Measurements from ENCODE around the gene TTBK2. TPM values are rescaled to one million over a fixed set of nuclear protein-coding genes. Genes with fewer than 3 reads are reported as not detected.
A peak's percentile ranks its signal among the peaks of the same experiment; 100 is the strongest.

The TTBK2 gene
- total RNA-seq, 3 donors from 2014 or later (not counting 1 experiment from before 2014, with no cell fraction given): 17.5 to 25.9 (median 25.7) TPM

DNA sequence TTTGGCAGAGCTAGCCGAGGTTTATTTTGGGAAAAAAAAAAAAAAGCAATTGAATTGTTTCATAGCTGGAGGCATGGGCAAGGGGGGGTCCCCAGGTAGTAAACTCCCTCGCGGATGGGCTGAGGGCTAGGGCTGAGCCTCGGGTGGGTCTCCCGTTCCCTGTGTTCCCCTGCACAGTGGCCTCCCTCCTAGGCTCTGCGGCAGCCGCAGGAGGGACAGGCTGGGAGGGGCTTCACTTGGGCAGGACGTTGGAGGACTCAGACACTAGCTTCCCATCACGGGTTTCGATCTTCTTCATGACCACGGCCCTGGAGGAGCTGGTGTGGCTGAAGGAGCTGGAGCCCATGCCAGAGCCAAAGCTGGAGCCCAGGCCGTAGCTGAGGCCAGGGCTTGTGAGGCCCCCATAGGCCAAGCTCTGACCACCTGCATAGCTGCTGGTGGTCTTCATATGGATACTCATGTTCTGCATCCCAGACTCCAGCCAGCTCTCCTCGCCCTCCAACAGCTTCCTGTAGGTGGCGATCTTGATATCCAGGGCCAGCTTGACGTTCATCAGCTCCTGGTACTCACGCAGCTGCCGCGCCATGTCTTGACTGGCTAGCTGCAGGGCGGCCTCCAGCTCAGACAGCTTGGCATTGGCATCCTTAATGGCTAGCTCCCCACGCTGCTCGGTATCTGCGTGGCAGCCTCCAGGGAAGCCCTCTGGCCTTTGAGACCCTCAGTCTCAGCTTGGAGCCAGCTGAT lies 119.7 kb downstream of the TTBK2 start:
- no peak overlapping the region for H3K27ac Mint-ChIP-seq
- H3K4me1 Mint-ChIP-seq: peaks cover 6% of the 10 kb centered on the region in 2 donors
- H3K9me3 Mint-ChIP-seq: no peaks in the 10 kb centered on the region
- H3K36me3 ChIP-seq (ENCODE audit: control insufficient read depth, insufficient read depth, low read length): peaks cover 6% of the 10 kb centered on the region
- H3K4me1 ChIP-seq (ENCODE audit: control insufficient read depth, insufficient read depth, low read length): no peaks in the 10 kb centered on the region
- no peak overlapping the region for H3K4me3 Mint-ChIP-seq
- H3K27me3 Mint-ChIP-seq (ENCODE audit: low read depth in 2 of 2): no peaks in the 10 kb centered on the region
- no peak overlapping the region for H3K4me3 ChIP-seq (ENCODE audit: low read length)
- no peak for ATAC-seq
- no peak overlapping the region for H3K27ac ChIP-seq (ENCODE audit: low read length)
- no peaks in the 10 kb centered on the region for H3K36me3 Mint-ChIP-seq
- 96% methylated on average over 22 of the region's 22 CpGs for WGBS (ENCODE audit: insufficient coverage)
- TF ChIP-seq, protein P1, sequence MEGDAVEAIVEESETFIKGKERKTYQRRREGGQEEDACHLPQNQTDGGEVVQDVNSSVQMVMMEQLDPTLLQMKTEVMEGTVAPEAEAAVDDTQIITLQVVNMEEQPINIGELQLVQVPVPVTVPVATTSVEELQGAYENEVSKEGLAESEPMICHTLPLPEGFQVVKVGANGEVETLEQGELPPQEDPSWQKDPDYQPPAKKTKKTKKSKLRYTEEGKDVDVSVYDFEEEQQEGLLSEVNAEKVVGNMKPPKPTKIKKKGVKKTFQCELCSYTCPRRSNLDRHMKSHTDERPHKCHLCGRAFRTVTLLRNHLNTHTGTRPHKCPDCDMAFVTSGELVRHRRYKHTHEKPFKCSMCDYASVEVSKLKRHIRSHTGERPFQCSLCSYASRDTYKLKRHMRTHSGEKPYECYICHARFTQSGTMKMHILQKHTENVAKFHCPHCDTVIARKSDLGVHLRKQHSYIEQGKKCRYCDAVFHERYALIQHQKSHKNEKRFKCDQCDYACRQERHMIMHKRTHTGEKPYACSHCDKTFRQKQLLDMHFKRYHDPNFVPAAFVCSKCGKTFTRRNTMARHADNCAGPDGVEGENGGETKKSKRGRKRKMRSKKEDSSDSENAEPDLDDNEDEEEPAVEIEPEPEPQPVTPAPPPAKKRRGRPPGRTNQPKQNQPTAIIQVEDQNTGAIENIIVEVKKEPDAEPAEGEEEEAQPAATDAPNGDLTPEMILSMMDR (IDR thresholded peaks at IDR 0.05): no peak
- intact Hi-C loops (cut with micrococcal nuclease): no loop called here
- peak in 1 of 2 donors; percentile 13 for DNase-seq
- no peaks in the 10 kb centered on the region for H3K27me3 ChIP-seq (ENCODE audit: control insufficient read depth, insufficient read depth, low read length)
- no peaks in the 10 kb centered on the region for H3K9me3 ChIP-seq (ENCODE audit: control insufficient read depth, insufficient read depth, low read length)

DNA sequence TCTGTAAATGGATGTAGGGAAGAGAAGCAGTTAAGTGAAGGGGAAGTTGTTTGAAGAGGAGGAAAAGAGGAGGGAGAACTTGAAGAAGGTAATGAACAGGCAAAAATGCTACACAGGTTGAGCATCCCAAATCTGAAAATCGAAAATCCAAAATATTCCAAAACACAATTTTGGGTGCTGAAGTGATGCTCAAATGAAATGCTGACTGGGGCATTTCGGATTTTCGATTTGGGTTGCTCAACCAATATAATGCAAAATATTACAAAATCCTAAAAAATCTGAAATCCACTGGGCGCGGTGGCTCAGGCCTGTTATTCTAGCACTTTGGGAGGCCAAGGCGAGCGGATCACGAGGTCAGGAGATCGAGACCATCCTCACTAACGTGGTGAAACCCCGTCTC lies 121.8 kb downstream of the TTBK2 start:
- H3K4me3 ChIP-seq (ENCODE audit: low read length): no peak overlapping the region
- H3K36me3 ChIP-seq (ENCODE audit: control insufficient read depth, insufficient read depth, low read length): peaks cover 5% of the 10 kb centered on the region
- H3K4me3 Mint-ChIP-seq: no peak overlapping the region
- H3K9me3 ChIP-seq (ENCODE audit: control insufficient read depth, insufficient read depth, low read length): no peaks in the 10 kb centered on the region
- no peaks in the 10 kb centered on the region for H3K27me3 ChIP-seq (ENCODE audit: control insufficient read depth, insufficient read depth, low read length)
- TF ChIP-seq, protein P1 (IDR thresholded peaks at IDR 0.05): no peak
- H3K4me1 ChIP-seq (ENCODE audit: control insufficient read depth, insufficient read depth, low read length): no peaks in the 10 kb centered on the region
- H3K27ac Mint-ChIP-seq: no peak overlapping the region
- DNase-seq (no peak), ATAC-seq (no peak)
- intact Hi-C loops (cut with micrococcal nuclease): no loop called here
- peaks cover 6 to 8% of the 10 kb centered on the region in 2 donors for H3K4me1 Mint-ChIP-seq
- no peaks in the 10 kb centered on the region for H3K9me3 Mint-ChIP-seq
- no peak overlapping the region for H3K27ac ChIP-seq (ENCODE audit: low read length)
- WGBS (ENCODE audit: insufficient coverage): 96% methylated on average over 11 of the region's 11 CpGs
- no peaks in the 10 kb centered on the region for H3K27me3 Mint-ChIP-seq (ENCODE audit: low read depth in 2 of 2)
- peaks cover 6% of the 10 kb centered on the region for H3K36me3 Mint-ChIP-seq

DNA sequence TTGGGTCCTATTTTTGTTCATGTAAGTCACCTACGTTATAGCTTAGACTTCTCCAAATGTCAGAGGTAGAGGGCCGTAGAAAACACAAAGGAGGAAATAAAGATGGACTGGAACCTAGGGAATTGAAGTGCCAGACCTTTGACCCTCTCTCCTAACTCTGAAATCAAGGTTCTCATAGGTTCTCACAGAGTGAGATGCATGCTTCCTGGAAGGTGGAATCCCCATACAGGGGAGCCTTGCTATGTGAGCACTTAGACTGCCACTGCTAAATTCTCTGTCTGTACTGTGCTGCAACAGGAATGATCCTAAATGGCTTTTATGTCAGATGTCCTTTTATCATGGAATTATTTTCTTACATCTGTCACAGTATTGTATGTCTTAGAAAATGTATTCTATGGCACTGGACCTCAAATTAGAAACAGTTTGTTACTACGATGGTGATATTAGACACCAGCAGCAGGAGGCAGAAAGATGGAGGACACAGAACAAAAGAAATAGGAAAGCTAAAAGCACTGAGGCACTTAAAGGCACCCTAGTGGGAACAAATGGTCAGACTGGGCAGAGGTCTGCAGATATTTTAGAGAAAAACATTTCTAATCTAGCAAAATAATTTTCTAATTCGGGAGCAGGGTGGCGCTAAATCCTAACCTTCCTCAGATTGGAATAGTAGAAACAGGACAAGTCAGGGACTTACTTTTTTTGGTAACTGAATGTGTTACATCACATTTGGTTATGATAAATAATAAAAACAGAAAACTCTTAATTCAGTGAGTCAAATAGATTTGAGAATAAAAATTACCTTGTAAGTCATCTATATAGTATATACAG lies 123.4 kb downstream of the TTBK2 start:
- Histone ChIP-seq H3K4me1 (ENCODE audit: control insufficient read depth, insufficient read depth, low read length) (no peaks in the 10 kb centered on the region), H3K36me3 (ENCODE audit: control insufficient read depth, insufficient read depth, low read length) (no peaks in the 10 kb centered on the region), H3K9me3 (ENCODE audit: control insufficient read depth, insufficient read depth, low read length) (no peaks in the 10 kb centered on the region), H3K4me3 (ENCODE audit: low read length) (no peak overlapping the region), H3K27me3 (ENCODE audit: control insufficient read depth, insufficient read depth, low read length) (no peaks in the 10 kb centered on the region), H3K27ac (ENCODE audit: low read length) (no peak overlapping the region)
- ATAC-seq (no peak), DNase-seq (no peak)
- H3K36me3 Mint-ChIP-seq: peaks cover 13% of the 10 kb centered on the region
- TF ChIP-seq, protein P1 (IDR thresholded peaks at IDR 0.05): no peak
- WGBS (ENCODE audit: insufficient coverage): over 99% methylated on average over 4 of the region's 5 CpGs
- no peaks in the 10 kb centered on the region for H3K9me3 Mint-ChIP-seq
- no peaks in the 10 kb centered on the region for H3K27me3 Mint-ChIP-seq (ENCODE audit: low read depth in 2 of 2)
- no peak overlapping the region for H3K4me3 Mint-ChIP-seq
- H3K27ac Mint-ChIP-seq: no peak overlapping the region
- intact Hi-C loops (cut with micrococcal nuclease): no loop called here
- peaks cover 6 to 8% of the 10 kb centered on the region in 2 donors for H3K4me1 Mint-ChIP-seq

All from natural killer cell (primary cell).